HG03066 (cell line): ENCODE results near the gene UFM1.
"Not testable (repeated sequence)": the region's sequence is repeated elsewhere in the genome, so short reads cannot be mapped to it uniquely, and the experiment has no call there.

ENCODE experiments used
- ATAC-seq: cut with Tn5 transposase; IDR thresholded peaks from one replicate; pipeline ENCODE4 v1.9.1; 2021; ENCODE audit warnings: low read depth; ENCODE audit not compliant: unreplicated experiment

UFM1 gene

GRCh38 chr13:38363746-38364145 is 14.1 kb downstream of the UFM1 start:
- not testable (repeated sequence) for ATAC-seq

DNA sequence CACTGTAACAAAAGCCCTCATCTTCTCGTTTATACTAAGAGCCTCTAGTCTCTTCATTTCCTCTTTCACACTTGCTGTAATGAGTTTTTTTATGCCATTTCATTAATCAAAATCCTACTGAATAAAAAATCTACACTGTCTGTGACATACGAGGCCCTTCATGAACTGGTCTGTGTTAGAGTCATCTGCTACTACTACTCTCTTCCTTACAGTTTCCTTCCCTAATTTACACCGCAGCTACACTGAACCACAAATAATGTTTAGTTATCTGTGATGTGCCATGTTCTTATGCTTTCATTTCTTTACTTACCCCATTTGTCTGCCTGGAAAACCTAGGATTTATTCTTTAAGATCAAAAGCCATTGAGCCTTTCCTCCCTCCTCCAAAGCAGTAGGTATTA is 16.0 kb downstream of the UFM1 start:
- no peak for ATAC-seq

DNA sequence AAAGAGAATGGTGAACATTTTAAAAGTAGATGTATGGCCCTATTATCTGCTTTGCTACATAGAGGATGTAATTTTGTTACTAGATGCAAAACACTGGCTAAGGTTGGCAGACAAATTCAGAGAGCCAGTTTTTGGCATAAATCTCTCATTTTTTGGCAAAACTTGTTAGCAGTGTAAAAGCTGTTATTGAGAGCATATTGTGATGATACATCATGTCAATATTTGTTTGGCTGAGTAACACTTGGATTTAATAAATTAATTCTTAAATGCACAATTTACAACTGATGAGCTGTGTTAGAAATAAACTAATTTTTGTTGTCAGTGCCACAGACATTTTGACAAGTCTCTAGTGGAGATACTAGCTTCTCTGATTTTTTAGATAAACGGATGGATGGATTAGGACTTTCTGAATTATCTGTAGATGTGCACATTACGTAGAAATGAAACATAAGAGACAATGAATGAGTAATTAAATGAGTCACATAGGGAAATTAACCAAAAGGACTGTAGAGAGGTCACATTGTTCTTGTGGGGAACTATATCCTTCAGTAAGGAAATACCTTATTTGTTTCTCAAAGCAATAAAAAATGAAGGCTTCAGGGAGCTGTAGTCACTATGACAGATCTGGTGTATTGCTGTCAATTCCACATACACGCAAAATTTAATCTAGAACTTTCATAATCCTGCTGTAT is 17.4 kb downstream of the UFM1 start:
- no peak for ATAC-seq

DNA sequence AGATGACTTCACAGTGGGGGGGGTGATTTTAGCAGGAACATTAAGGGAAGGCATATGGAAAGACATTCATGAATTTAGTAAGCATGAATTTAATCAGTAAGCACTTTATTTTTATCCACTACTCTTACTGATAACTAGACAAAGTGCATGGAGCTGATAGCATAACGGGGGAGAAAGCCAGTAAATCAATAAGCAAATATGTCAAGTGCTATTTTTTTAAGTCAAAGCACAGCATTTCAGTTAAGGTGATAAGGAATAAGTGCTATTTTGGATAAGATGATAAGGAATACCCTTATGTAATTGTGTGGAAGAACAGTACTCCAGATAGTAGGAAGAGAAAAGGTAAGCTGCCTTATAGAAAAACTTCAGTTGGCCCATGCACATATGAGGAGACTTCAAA is 19.4 kb downstream of the UFM1 start:
- no peak for ATAC-seq

DNA sequence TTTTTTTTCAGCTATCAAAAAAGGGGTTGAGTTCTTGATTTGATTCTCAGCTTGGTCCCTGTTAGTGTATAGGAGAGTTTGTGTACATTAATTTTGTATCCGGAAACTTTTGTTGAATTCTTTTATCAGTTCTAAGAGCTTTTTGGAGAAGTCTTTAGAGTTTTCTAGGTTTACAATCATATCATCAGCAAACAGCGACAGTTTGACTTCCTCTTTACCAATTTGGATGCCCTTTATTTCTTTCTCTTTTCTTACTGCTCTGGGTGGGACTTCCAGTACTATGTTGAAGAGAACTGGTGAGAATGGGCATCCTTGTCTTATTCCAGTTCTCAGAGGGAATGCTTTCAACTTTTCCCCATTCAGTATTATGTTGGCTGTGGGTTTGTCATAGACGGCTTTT is 20.4 kb downstream of the UFM1 start:
- ATAC-seq: not testable (repeated sequence)

- no peak for ATAC-seq
Measured at GRCh38 chr13:38372820-38373383, 23.3 kb downstream of the UFM1 start.

DNA sequence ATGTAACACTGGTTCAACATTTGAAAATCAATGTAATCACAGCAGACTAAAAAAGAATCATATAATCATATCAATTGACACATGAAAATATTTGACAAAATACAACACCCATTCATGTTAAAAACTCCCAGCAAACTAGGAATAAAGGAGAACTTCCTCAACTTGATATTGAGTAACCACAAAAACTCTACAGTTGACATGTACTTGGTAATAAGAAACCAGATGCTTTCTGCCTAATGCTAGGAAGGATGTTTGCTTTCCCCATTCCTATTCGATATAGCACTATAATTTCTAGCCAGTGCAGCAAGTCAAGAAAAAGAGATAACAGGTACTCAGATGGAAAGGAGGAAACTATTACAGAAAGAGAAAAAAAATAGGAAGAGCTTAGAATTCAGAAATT is 26.9 kb downstream of the UFM1 start:
- no peak for ATAC-seq

GRCh38 chr13:38381890-38382289 is 32.2 kb downstream of the UFM1 start:
- no peak for ATAC-seq

- no peak for ATAC-seq
Measured at GRCh38 chr13:38382946-38383345, 33.3 kb downstream of the UFM1 start.

DNA sequence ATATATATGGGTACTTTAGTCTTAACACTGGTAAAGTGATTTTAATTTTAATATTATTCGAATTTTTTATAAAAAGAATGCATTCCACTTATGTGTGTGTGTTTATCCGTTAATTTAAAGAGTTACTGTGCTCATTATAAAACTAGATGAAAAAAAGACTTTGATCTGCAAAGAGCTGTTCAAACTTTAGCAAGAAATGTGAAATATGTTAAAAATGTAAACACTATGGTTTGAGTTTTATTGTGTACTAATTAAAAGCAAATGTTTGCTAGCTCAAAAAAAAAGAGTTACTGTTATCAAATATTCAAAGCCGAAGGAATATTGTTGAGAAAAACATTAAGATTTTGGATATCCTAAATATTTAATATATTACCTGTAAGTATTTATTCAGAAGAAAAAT is 34.5 kb downstream of the UFM1 start:
- no peak for ATAC-seq

DNA sequence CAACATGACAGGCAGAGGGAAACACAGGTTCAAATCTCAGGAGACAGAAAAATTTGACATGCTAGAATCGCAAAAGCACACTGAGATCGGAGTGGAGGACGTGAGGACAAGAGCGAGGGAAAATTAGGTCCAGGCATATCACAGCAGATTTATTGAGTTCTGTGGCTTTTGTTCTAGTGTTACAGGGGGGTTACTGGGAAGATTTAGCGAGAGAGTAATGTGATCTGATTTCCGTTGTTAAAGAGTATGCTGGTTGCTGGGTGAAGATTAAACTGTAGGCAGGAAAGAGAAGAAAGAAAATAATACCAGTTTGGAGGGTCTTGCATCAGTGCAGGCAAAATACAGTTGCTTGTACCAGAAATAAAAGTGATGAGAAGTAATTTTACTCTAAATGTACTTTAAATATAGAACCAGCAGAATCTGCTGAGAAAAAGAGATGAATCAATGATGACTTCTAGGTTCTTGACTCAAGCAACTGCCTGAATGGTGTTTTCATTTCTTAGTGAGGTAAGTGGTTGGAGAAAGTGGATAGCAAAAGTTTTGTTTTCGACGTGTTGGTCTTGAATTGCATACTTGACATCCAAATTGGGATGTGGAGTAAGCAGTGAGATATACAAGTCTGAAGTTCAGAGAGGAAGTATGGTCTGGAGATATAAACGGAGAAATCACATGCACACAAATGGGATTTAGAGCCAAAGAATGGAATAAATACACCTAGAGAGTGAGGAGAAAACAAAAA is 35.7 kb downstream of the UFM1 start:
- no peak for ATAC-seq

- ATAC-seq: no peak
Measured at GRCh38 chr13:38386421-38386820, 36.8 kb downstream of the UFM1 start.

DNA sequence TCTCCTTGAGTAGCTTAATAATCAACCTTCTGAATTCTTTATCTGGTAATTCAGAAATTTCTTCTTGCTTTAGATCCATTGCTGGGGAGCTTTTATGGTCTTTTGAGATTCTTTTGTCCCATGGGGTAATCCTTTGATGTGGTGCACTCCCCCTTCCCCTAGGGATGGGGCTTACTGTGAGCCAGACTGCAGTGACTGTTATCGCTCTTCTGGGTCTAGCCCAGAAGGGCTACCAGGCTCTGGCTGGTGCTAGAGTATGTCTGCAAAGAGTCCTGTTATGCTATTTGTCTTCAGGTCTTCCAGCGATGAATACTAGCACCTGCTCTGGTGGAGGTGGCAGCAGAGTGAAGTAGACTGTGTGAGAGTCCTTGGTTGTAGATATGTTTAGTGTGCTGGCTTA is 41.7 kb downstream of the UFM1 start:
- ATAC-seq: no peak

DNA sequence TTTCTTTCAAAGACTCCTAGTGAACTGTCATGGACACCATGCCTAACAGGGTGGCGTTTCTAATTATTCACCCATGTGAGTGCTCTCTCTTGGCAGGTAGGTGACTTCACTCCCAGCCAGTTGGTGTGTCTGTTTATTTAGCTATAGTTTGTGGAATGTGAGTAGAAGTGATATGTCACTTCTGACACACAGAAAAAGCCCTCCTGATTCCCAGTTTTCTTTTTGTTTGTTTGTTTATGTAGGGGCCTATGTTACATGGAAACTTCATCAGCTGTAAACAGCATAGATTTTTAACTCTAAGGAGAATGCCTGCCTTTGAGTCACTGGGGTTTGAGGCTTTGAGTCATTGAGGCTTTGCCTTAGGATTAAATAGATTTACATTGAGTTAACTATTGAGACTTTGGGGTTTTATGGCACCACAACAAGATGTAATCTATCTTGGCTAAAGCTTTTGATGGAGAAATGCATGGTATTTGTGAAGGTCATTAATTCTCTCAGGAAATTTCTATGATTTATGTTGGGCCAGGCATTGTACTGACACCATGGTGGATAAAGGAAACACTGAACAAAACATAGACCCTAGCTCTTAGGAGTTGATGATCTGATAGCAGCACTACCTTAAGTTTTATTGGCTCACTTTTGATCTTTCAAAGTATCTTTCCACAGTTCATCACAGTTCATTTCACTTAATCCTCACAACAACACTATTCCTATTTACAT is 45.3 kb downstream of the UFM1 start:
- ATAC-seq: no peak

DNA sequence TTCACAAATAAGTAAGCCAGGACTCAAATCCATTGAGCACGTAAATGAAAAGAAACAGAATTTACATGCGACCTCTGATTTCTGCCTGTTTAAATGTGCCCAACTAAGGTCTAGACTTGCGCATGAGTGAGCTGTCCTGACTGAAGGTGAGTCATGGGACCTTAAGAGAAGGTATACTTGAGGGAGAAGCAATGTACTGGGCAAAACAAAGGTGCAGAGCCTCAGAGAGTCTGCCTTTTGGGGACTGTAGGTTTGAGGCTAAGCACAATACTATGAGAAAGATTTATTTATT is 45.8 kb downstream of the UFM1 start:
- no peak for ATAC-seq

DNA sequence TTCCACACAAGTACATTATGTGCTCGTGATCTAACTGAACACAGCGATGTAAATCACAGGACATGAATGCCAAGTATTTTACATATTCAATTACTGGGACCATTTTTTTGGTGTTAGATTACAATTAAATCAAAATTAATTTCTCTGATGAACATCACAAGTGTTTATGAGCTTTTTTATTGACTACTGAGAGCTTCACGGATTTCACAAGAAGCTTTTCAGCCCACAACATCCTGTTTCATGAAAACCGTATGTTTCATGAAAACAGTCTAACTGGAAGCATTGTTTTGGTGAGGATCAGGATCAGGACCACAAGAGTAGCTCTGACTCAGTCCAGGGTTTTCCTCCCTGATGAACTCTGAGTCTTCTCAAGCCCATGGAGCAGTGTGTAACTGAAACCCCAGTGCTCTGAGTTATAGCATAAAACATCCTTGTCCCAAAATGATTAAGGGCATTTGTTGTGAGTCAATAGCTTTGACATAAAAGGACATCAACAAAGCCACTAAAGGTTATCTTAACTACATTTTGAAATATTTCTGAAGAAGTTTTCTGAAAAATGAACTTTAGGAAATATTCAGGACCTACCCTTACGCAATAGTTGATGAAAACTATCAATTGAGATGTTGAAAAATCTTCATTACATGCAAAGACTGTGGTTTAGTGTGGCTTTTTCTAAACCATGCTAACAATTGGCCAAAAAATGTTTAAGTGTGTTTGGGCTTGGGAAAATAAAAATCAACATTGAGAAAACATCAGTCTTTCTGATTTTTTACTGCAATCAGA is 49.3 kb downstream of the UFM1 start:
- ATAC-seq: no peak

DNA sequence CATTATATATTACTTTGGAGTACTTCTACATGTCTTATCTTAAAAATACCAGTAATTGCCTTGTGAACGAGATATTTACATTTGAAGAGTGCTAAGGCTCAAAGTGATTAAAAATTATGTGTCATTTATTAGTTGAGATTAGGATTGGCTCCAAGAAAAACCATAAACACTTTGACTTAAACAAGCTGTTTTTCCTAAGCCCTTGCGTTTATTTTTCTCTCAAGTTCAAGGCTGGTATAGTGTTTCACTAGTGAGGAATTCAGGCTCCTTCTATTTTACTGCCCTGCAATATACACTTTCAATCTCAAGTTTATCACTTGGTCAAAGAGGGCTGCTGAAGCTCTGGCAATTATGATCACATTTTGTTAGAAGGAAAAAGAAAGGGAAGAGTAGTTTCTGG is 49.9 kb downstream of the UFM1 start:
- ATAC-seq: no peak

DNA sequence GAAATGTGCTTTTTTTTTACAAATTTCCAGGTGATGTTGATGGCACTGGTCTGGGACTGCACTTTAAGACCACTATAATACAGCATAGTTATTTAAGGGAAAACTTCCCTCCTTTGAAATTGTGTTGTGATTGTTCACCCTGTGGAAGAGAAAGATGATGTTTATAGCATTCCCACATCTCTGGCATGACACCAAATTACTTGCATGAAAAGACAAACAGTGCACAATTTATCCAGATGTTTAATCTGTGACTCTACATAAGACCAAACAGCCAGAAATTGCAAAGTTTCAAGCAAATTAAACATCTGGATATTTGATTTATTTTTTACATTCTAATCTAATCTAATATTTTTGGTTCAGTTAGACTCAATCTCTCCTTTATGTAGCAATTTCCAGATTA is 51.6 kb downstream of the UFM1 start:
- ATAC-seq: no peak

GRCh38 chr13:38405216-38405615 is 55.6 kb downstream of the UFM1 start:
- no peak for ATAC-seq

- no peak for ATAC-seq
Measured at GRCh38 chr13:38409771-38410170, 60.1 kb downstream of the UFM1 start.

DNA sequence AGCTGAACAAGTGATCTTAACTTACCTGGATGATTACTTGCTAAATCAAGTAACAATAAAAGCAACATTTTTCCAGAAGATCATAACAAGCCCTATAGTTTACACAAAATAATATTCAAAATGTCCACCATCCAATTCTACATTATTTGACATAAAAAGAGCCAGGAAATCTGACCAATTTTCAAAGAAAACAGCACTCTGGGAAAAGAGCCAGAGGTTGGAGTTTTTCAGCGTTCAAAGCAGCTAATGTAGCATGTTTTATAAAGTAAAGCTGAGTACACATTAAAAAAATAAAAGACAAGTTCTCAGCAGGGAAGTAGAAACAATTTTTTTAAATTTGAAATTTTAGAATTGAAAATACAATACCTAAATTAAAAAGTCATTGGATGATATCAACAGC is 62.6 kb downstream of the UFM1 start:
- ATAC-seq: no peak
